HG02571 (cell line): ENCODE data around the gene C1QBP.
A peak's percentile ranks its signal among the peaks of the same experiment; 100 is the strongest.
"Not testable (repeated sequence)": the region's sequence is repeated elsewhere in the genome, so short reads cannot be mapped to it uniquely, and the experiment has no call there.

ENCODE experiments used
- ATAC-seq: cut with Tn5 transposase; IDR thresholded peaks from one replicate; pipeline ENCODE4 v1.9.1; 2021; ENCODE audit warnings: mild to moderate bottlenecking, moderate library complexity; ENCODE audit not compliant: unreplicated experiment

C1QBP gene

GRCh38 chr17:5438716-5439445 lies at the start of gene C1QBP:
Gene C1QBP, minus strand, starts transcription at chr17:5439155. Its CDS starts 82 bp downstream, at chr17:5439073.
- ATAC-seq, result peak; percentile 77

- no peak for ATAC-seq
These were observed 49.8 kb upstream of the C1QBP start for GRCh38 chr17:5488752-5489151.

GRCh38 chr17:5486206-5487124 lies 47.5 kb upstream of the C1QBP start, which contains the start of gene MIS12:
Gene MIS12, plus strand, starts transcription at chr17:5486566. Its CDS starts 2,297 bp downstream, at chr17:5488863.
- peak; percentile 87 for ATAC-seq

GRCh38 chr17:5485270-5486205 lies 46.6 kb upstream of the C1QBP start, which contains the start of gene DERL2:
Gene DERL2, minus strand, starts transcription at chr17:5486178. Its CDS starts 17 bp downstream, at chr17:5486161.
- peak; percentile 23 for ATAC-seq

- no peak for ATAC-seq
These were observed 42.5 kb upstream of the C1QBP start for GRCh38 chr17:5481451-5481850.

- no peak for ATAC-seq
These were observed 42.0 kb upstream of the C1QBP start for GRCh38 chr17:5480962-5481361.

- no peak for ATAC-seq
These were observed 40.0 kb upstream of the C1QBP start for GRCh38 chr17:5478992-5479391.

GRCh38 chr17:5473906-5474305 lies 35.0 kb upstream of the C1QBP start:
- ATAC-seq, result no peak

- ATAC-seq, result no peak
These were observed 33.6 kb upstream of the C1QBP start for GRCh38 chr17:5472511-5472910.

GRCh38 chr17:5468075-5468473 lies 29.1 kb upstream of the C1QBP start:
- ATAC-seq, result no peak

GRCh38 chr17:5467416-5467815 lies 28.5 kb upstream of the C1QBP start:
- ATAC-seq, result no peak

GRCh38 chr17:5466295-5466694 lies 27.3 kb upstream of the C1QBP start:
- no peak for ATAC-seq

GRCh38 chr17:5464717-5465507 lies 26.0 kb upstream of the C1QBP start:
- no peak for ATAC-seq

GRCh38 chr17:5446786-5447185 lies 7.8 kb upstream of the C1QBP start:
- ATAC-seq, result no peak

GRCh38 chr17:5444209-5444608 lies 5.3 kb upstream of the C1QBP start:
- ATAC-seq, result no peak

GRCh38 chr17:5443728-5444127 lies 4.8 kb upstream of the C1QBP start:
- no peak for ATAC-seq

- no peak for ATAC-seq
These were observed 450 bp upstream of the C1QBP start for GRCh38 chr17:5439446-5439764.

GRCh38 chr17:5437721-5438317 lies 1.1 kb downstream of the C1QBP start:
- ATAC-seq, result no peak

GRCh38 chr17:5435781-5436315 lies 3.1 kb downstream of the C1QBP start:
- not testable (repeated sequence) for ATAC-seq
